ENCODE results near the gene GNRHR.

GNRHR gene

GRCh38 chr4:67700116-67700737 lies 54.0 kb downstream of the GNRHR start:
- no peak for DNase-seq (ENCODE audit: low read depth in 2 of 2)

GRCh38 chr4:67699603-67700002 lies 54.6 kb downstream of the GNRHR start:
- no peak for DNase-seq (ENCODE audit: low read depth in 2 of 2)

GRCh38 chr4:67697860-67698687 lies 56.1 kb downstream of the GNRHR start:
- no peak for DNase-seq (ENCODE audit: low read depth in 2 of 2)

GRCh38 chr4:67696061-67696460 lies 58.1 kb downstream of the GNRHR start:
- no peak for DNase-seq (ENCODE audit: low read depth in 2 of 2)

- DNase-seq (ENCODE audit: low read depth in 2 of 2) = no peak
Observed at GRCh38 chr4:67694662-67695061, 59.5 kb downstream of the GNRHR start.

GRCh38 chr4:67691328-67691727 lies 62.9 kb downstream of the GNRHR start:
- DNase-seq (ENCODE audit: low read depth in 2 of 2) = no peak
